Measurements from ENCODE around the gene APBB2.
"Not testable (repeated sequence)": the region's sequence is repeated elsewhere in the genome, so short reads cannot be mapped to it uniquely, and the experiment has no call there.

Gene APBB2

GRCh38 chr4:41060352-41061334 lies 153.7 kb downstream of the APBB2 start:
- DNase-seq (ENCODE audit: low read depth) = no peak

- not testable (repeated sequence) for DNase-seq (ENCODE audit: low read depth)
Observed at GRCh38 chr4:41059411-41059810, 154.9 kb downstream of the APBB2 start.

DNA sequence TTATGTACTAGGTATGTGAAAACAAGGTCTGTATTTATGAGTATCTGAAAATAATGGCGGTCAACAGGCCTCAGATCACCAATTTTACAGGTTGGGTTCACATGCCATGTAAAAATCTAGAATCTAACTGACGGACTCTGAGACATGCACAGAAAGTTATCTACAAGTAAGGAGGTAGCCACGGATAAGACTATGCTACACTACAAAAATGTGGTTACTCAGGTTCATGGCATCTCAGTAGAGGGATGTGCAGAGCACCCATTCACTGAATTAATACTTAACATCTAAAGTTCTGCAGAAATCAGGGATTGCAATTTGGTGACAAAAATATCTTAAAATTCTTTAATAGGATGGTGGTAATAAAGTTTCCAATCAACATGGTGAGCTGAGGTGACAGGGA lies 155.9 kb downstream of the APBB2 start:
- no peak for DNase-seq (ENCODE audit: low read depth)

DNA sequence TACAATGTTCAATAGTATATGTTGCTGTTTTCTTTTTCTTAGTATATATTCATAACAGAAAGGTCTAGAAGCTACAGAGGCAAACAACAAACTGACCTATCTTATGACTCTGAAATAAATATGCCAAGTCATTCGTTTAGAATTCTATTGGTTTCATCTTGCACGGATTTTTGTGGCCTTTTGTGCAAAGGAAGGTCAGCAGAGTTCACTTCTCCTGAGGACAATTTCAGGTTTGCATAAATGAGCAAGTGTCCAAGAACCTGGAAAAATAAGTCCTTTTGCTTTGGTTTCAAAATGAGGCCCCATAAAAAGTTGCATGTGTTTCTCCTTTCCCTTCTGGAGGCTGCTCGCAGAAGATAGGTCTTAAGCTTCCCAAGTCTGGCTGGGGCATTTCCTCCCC lies 156.9 kb downstream of the APBB2 start:
- DNase-seq (ENCODE audit: low read depth) = no peak

GRCh38 chr4:41052287-41052686 lies 162.1 kb downstream of the APBB2 start:
- no peak for DNase-seq (ENCODE audit: low read depth)

- DNase-seq (ENCODE audit: low read depth) = no peak
Observed at GRCh38 chr4:41050880-41051775, 163.2 kb downstream of the APBB2 start.

GRCh38 chr4:41050116-41050515 lies 164.2 kb downstream of the APBB2 start:
- no peak for DNase-seq (ENCODE audit: low read depth)

DNA sequence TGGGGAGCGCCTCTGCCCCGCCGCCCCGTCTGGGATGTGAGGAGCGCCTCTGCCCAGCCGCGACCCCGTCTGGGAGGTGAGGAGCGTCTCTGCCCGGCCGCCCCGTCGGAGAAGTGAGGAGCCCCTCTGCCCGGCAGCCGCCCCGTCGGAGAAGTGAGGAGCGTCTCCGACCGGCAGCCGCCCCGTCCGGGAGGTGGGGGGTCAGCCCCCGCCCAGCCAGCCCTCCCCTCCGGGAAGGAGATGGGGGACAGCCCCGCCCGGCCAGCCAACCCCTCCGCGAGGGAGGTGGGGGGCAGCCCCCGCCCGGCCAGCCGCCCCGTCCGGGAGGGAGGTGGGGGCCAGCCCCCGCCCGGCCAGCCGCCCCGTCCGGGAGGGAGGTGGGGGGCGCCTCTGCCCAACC lies 165.2 kb downstream of the APBB2 start:
- DNase-seq (ENCODE audit: low read depth) = not testable (repeated sequence)

DNA sequence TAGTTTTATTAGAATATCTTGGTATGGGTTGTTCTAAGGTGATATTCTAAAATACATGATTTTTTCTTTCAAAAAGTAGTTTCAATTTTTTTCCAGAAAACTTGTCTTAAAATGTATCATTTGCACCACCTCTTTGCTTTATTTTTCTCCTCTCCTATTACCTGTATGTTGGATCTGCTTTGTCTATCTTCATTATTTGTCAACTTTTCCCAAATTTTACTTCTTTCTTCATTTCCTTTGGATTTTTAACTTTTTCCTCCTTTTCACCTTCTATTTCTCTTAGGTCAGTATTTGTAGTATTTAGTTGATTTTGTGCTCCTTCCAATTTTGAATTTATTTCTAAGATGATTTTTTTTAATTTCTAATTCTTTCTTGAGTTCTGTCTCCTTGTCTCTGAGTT lies 169.6 kb downstream of the APBB2 start:
- no peak for DNase-seq (ENCODE audit: low read depth)

GRCh38 chr4:41044165-41044564 lies 170.2 kb downstream of the APBB2 start:
- no peak for DNase-seq (ENCODE audit: low read depth)

DNA sequence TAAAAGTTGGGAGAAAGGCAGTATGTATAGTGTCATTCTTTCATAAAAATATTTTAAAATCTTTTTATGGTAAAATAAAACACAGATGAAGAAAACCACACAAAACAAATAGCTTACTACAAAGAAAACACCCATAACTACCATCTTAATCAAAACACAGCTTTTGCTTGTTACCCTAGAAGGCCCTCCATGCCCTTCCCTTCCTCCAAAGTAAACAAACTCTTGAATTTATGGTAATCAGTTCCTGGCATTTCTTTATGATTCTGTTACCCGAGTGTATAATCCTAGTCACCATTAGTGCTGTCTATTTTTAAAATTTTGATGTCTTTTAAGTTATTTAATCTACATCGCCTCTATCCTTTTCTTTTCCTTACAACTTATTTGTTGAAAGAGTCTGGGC lies 170.9 kb downstream of the APBB2 start:
- DNase-seq (ENCODE audit: low read depth) = no peak

- no peak for DNase-seq (ENCODE audit: low read depth)
Observed at GRCh38 chr4:41041551-41041950, 172.8 kb downstream of the APBB2 start.

DNA sequence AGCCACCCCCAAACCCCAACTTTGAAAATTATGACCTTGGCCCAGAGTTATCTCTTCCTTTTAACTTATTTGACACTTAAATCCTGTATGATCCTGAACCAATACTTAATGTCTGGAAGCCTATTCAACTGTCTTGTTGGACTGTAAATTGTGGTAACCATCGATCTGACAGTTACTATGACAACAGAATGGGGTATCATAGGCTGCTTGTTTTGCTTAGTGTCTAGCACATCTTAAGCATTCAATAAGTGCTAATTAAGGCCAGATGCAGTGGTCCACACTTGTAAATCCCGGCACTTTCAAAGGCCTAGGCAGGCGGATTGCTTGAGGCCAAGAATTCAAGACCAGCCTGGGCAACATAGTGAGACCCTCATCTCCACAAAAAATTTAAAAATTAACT lies 175.0 kb downstream of the APBB2 start:
- DNase-seq (ENCODE audit: low read depth) = no peak

- no peak for DNase-seq (ENCODE audit: low read depth)
Observed at GRCh38 chr4:41038304-41038703, 176.0 kb downstream of the APBB2 start.

DNA sequence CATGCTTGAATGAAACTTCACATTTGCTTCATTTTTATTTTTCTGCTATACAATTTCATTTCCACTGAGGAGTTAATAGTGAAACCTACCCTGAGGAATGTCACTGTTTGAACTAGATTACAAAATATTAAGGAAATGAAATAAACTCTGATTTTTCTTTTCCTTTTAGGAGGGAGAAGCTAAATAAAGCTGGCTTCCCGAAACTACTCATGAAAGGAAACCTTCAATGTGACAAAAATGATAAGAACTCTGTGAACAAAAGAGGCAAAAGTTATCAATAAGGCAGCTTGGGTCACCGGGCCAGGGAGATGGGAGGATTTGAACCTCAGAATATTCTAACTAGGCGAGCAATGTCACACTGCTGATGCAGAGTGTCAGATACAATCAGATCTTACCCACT lies 185.2 kb downstream of the APBB2 start:
- DNase-seq (ENCODE audit: low read depth) = no peak

- no peak for DNase-seq (ENCODE audit: low read depth)
Observed at GRCh38 chr4:41028392-41029076, 185.8 kb downstream of the APBB2 start.

DNA sequence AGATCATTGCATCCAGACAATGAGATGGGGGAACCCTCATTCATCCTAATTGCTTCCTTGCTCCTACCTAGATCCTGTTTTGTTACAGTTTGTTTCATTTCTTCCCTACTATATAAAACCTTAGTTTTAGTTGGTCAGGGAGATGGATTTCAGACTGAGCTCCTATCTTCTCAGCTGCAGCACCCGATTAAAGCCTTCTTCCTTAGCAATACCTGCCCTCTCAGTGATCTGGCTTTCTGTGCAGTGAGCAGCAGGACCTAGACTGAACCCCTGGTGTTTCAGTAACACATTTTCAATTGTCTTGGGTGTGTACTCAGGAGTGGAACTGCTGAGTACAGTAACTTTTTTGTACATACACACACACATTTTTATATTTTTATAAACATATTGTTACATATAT lies 187.4 kb downstream of the APBB2 start:
- DNase-seq (ENCODE audit: low read depth) = no peak

GRCh38 chr4:41025824-41026223 lies 188.5 kb downstream of the APBB2 start:
- no peak for DNase-seq (ENCODE audit: low read depth)

- no peak for DNase-seq (ENCODE audit: low read depth)
Observed at GRCh38 chr4:41024556-41025491, 189.5 kb downstream of the APBB2 start.

DNA sequence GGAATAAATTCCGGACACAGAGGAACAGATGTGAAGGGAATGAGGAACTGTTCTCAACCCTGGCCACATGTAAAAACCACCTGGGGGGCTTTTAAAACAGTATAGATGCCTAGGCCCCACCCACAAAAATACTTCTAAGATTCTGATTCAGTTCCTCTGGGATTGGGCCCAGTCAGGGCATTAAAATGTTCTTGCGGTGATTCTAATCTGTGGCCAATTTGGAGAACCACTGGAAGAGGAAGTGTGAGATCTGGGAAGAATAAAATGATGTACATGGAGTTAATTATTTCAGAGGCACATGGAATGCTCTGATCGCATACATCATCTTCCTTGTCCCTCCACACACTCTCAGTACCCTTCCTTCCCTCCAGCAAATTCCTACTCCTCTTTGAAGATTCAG lies 192.2 kb downstream of the APBB2 start:
- no peak for DNase-seq (ENCODE audit: low read depth)

DNA sequence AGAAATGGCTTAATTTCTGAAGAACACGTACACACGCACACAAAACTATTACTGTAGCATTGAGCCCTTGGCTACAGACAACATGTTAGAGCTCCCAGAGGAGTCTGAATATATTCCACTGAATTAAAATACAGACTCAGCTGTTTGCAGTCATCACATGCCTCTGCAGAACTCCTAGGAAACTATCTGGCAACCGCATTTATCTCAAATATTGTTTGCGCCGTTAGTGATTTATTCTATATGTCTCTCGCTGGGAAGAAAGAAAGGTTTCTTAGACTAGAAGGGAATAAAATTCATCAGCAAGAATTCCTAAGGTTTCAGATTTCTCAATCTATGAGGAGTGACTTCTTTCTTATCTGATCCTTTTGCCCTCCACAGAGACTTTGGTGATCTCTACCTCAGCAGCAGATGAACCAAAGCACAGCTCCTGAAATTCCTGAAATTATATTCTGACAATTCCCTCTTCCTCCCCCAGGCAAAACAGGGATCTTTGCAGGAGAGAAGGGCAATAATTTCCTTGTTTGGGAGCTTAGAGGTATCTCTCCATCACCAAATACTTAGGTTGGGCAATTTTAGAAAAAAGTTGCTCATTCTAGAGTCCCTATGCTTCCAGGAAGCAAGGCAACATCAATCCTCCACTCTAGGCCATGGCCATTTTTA lies 199.2 kb downstream of the APBB2 start:
- DNase-seq (ENCODE audit: low read depth) = no peak

Data from activated T-helper 1 cell treated with Interleukin-2 at 50 U/mL for 16 hours (primary cell).